GM19035 (cell line): Measurements from ENCODE around the gene DNAJB4.
"Not testable (repeated sequence)": the region's sequence is repeated elsewhere in the genome, so short reads cannot be mapped to it uniquely, and the experiment has no call there.

Experiments
- ATAC-seq: cut with Tn5 transposase; IDR thresholded peaks from one replicate; pipeline ENCODE4 v1.9.1; 2021; ENCODE audit not compliant: unreplicated experiment

DNAJB4 gene

GRCh38 chr1:78004719-78005447 is at the start of gene DNAJB4:
Gene DNAJB4 (plus strand): TSS chr1:78004939. CDS start chr1:78005111, 172 bp downstream.
- ATAC-seq: peak; percentile 97

GRCh38 chr1:77955709-77956108 is 49.0 kb upstream of the DNAJB4 start:
- ATAC-seq: no peak

- no peak for ATAC-seq
Measured at GRCh38 chr1:77956464-77956863, 48.3 kb upstream of the DNAJB4 start.

- ATAC-seq: no peak
Measured at GRCh38 chr1:77958391-77958790, 46.3 kb upstream of the DNAJB4 start.

GRCh38 chr1:77958850-77959249 is 45.9 kb upstream of the DNAJB4 start:
- no peak for ATAC-seq

- ATAC-seq: no peak
Measured at GRCh38 chr1:77961392-77961791, 43.3 kb upstream of the DNAJB4 start.

- no peak for ATAC-seq
Measured at GRCh38 chr1:77966291-77966690, 38.4 kb upstream of the DNAJB4 start.

GRCh38 chr1:77970192-77970591 is 34.5 kb upstream of the DNAJB4 start:
- no peak for ATAC-seq

- ATAC-seq: no peak
Measured at GRCh38 chr1:77972080-77972479, 32.7 kb upstream of the DNAJB4 start.

GRCh38 chr1:77975386-77975785 is 29.4 kb upstream of the DNAJB4 start:
- no peak for ATAC-seq

- ATAC-seq: no peak
Measured at GRCh38 chr1:77975907-77976306, 28.8 kb upstream of the DNAJB4 start.

- ATAC-seq: no peak
Measured at GRCh38 chr1:77976433-77977076, 28.2 kb upstream of the DNAJB4 start.

- no peak for ATAC-seq
Measured at GRCh38 chr1:77977989-77978292, 26.8 kb upstream of the DNAJB4 start.

- peak; percentile 59 for ATAC-seq
Measured at GRCh38 chr1:77978293-77978968, 26.3 kb upstream of the DNAJB4 start.

GRCh38 chr1:77978969-77979876 is 25.5 kb upstream of the DNAJB4 start, which contains the start of gene FUBP1:
Gene FUBP1 (minus strand): TSS chr1:77979072. CDS start chr1:77979004, 68 bp downstream.
- ATAC-seq: peak; percentile 77

GRCh38 chr1:77983352-77983996 is 21.3 kb upstream of the DNAJB4 start:
- not testable (repeated sequence) for ATAC-seq

- no peak for ATAC-seq
Measured at GRCh38 chr1:77983997-77984355, 20.8 kb upstream of the DNAJB4 start.

- no peak for ATAC-seq
Measured at GRCh38 chr1:77984629-77985028, 20.1 kb upstream of the DNAJB4 start.

- no peak for ATAC-seq
Measured at GRCh38 chr1:77986810-77987209, 17.9 kb upstream of the DNAJB4 start.

- ATAC-seq: no peak
Measured at GRCh38 chr1:77987919-77988318, 16.8 kb upstream of the DNAJB4 start.

- no peak for ATAC-seq
Measured at GRCh38 chr1:77989744-77990143, 15.0 kb upstream of the DNAJB4 start.
